HG03045 (cell line): ENCODE results near the gene FRY.

Experiments used
- ATAC-seq: cut with Tn5 transposase; IDR thresholded peaks from one replicate; pipeline ENCODE4 v1.9.1; 2021; ENCODE audit warnings: mild to moderate bottlenecking, moderate library complexity; ENCODE audit not compliant: unreplicated experiment

The FRY gene

GRCh38 chr13:32164622-32165268 is 133.2 kb downstream of the FRY start:
- ATAC-seq, result no peak

GRCh38 chr13:32165796-32166195 is 134.2 kb downstream of the FRY start:
- ATAC-seq, result no peak

- no peak for ATAC-seq
These were observed 136.6 kb downstream of the FRY start for GRCh38 chr13:32168131-32168530.

GRCh38 chr13:32170841-32171240 is 139.3 kb downstream of the FRY start:
- ATAC-seq, result no peak

- ATAC-seq, result no peak
These were observed 142.3 kb downstream of the FRY start for GRCh38 chr13:32173881-32174280.

- ATAC-seq, result no peak
These were observed 142.8 kb downstream of the FRY start for GRCh38 chr13:32174366-32174765.

GRCh38 chr13:32175307-32175706 is 143.7 kb downstream of the FRY start:
- no peak for ATAC-seq

GRCh38 chr13:32175943-32176342 is 144.4 kb downstream of the FRY start:
- ATAC-seq, result no peak

- ATAC-seq, result no peak
These were observed 145.1 kb downstream of the FRY start for GRCh38 chr13:32176696-32177095.

GRCh38 chr13:32178763-32179162 is 147.2 kb downstream of the FRY start:
- ATAC-seq, result no peak

- no peak for ATAC-seq
These were observed 148.1 kb downstream of the FRY start for GRCh38 chr13:32179708-32180107.

GRCh38 chr13:32187651-32188050 is 156.1 kb downstream of the FRY start:
- ATAC-seq, result no peak

- no peak for ATAC-seq
These were observed 160.0 kb downstream of the FRY start for GRCh38 chr13:32191452-32191998.

- ATAC-seq, result no peak
These were observed 164.1 kb downstream of the FRY start for GRCh38 chr13:32195713-32196112.

GRCh38 chr13:32199168-32199567 is 167.6 kb downstream of the FRY start:
- no peak for ATAC-seq

- ATAC-seq, result no peak
These were observed 169.2 kb downstream of the FRY start for GRCh38 chr13:32200741-32201140.

GRCh38 chr13:32201809-32202208 is 170.2 kb downstream of the FRY start:
- ATAC-seq, result no peak

- no peak for ATAC-seq
These were observed 170.7 kb downstream of the FRY start for GRCh38 chr13:32202268-32202667.

- ATAC-seq, result no peak
These were observed 171.6 kb downstream of the FRY start for GRCh38 chr13:32203221-32203620.

GRCh38 chr13:32203736-32204135 is 172.2 kb downstream of the FRY start:
- no peak for ATAC-seq

GRCh38 chr13:32205431-32206096 is 174.0 kb downstream of the FRY start:
- ATAC-seq, result no peak

- no peak for ATAC-seq
These were observed 174.6 kb downstream of the FRY start for GRCh38 chr13:32206097-32206740.
